VCaP (cell line): ENCODE data around the gene SEMA4G.

Source experiments
- H3K27ac ChIP-seq: fragments of 450-650 bp; 2 replicates; pipeline ENCODE4 v1.5.1; 2017
- TF ChIP-seq, protein P1 (sequence below): fragments of 450-650 bp; conservative IDR thresholded peaks from 2 replicates; pipeline ENCODE4 v1.5.1; 2017; ENCODE audit warnings: mild to moderate bottlenecking, moderate library complexity

The SEMA4G gene

GRCh38 chr10:100939763-100940344 lies 29.4 kb upstream of the SEMA4G start:
- TF ChIP-seq, protein P1, sequence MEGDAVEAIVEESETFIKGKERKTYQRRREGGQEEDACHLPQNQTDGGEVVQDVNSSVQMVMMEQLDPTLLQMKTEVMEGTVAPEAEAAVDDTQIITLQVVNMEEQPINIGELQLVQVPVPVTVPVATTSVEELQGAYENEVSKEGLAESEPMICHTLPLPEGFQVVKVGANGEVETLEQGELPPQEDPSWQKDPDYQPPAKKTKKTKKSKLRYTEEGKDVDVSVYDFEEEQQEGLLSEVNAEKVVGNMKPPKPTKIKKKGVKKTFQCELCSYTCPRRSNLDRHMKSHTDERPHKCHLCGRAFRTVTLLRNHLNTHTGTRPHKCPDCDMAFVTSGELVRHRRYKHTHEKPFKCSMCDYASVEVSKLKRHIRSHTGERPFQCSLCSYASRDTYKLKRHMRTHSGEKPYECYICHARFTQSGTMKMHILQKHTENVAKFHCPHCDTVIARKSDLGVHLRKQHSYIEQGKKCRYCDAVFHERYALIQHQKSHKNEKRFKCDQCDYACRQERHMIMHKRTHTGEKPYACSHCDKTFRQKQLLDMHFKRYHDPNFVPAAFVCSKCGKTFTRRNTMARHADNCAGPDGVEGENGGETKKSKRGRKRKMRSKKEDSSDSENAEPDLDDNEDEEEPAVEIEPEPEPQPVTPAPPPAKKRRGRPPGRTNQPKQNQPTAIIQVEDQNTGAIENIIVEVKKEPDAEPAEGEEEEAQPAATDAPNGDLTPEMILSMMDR: no peak
- no peak overlapping the region for H3K27ac ChIP-seq

- H3K27ac ChIP-seq: no peak overlapping the region
- TF ChIP-seq, protein P1: no peak
Observed at GRCh38 chr10:100942229-100942628, 27.1 kb upstream of the SEMA4G start.

DNA sequence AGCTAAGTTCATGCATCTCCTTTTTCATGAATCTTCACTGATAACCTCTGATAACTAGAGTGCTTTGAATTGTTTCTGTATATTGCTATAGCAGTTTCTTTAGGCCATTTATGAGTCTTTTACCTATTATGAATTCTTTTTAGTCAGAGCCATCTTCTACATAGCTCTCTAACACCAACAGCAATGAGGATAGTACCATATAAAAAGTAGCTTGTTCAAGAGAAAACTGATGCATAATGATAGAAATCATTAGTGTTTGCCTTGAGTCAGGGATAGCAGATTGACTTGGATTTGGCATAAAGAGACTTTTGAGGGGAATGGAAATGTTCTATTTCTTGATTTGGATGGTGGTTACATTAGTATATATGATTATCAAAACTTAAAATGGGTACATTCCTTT lies 25.8 kb upstream of the SEMA4G start:
- TF ChIP-seq, protein P1: no peak
- H3K27ac ChIP-seq: no peak overlapping the region

- no peak overlapping the region for H3K27ac ChIP-seq
- TF ChIP-seq, protein P1: no peak
Observed at GRCh38 chr10:100945754-100946153, 23.6 kb upstream of the SEMA4G start.

DNA sequence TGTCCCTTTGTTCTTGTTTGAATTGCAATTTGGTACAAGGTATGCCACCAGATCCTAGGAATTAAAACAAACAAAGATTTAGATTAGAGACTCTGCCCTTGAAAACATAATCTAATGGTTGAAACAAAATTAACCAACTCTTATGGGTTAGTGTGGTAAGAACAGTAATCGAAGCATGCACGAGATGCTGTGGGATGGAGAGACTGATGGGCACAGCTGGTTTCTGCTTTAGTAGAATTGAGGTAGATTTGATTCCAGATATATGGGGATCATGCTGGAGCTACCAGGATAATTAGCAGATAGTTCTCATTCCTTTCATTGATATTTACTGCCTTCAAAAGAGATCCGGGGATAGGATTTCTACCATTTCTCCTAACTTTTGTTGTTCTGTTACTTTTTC lies 20.4 kb upstream of the SEMA4G start:
- H3K27ac ChIP-seq: no peak overlapping the region
- TF ChIP-seq, protein P1: no peak

- TF ChIP-seq, protein P1: no peak
- H3K27ac ChIP-seq: no peak overlapping the region
Observed at GRCh38 chr10:100960251-100960650, 9.1 kb upstream of the SEMA4G start.

DNA sequence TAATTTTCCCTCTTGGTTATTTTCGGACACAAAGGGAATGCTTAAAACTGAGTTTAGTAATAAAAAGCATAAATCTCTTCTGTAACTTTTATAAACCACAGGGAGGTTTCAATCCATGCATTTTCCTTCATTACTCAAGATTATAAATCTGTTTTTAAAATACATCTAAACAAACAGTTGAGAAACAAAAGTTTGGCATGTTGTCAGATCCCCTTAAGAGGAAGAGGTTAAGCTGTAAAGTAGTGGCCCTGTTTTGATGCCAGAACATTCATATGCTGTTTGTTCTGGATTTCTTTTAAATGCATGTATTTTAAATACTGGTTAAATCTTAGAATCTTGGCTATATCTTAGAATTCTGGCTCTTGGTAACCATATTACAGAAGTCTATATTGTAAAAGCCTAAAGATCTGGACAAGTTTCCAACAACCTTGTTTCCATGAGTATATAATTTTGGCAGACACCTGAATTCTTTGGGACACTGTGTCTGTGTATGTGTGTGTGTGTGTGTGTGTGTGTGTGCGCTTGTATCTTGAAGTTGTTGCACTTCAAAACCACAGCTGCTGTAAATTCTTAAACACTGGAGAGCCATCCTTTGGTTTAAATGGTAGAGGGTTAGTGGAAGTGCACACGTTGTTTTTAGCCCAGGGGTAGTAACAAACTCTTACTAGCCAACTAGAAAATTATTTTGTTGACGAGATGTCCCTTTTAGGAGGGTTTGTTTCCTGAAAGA lies 6.8 kb upstream of the SEMA4G start:
- peak overlapping the region; percentile 3; the same call in 1 of the 2 replicates for H3K27ac ChIP-seq
- TF ChIP-seq, protein P1: no peak
